ENCODE measurements around the gene NRG2.

DNA sequence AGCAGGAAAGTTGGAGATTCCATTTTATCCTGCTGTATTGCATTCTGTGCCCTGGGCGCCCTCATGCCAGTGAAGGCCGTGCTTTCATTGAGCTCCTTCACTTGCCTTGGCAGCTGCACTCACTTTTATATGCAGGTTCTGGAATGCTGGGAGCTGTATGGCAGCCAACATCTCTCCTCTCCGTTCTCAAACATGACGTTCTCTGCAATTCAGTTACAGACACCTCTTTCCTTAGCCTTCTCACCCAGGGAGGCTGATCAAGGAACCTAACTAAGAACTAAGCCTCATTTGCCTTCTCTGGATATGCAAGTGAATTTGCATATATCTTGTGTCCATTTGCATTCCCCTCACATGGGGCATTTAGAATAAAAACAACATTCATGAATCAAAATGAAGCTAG lies 41.4 kb upstream of the NRG2 start:
- TF ChIP-seq, protein P1, sequence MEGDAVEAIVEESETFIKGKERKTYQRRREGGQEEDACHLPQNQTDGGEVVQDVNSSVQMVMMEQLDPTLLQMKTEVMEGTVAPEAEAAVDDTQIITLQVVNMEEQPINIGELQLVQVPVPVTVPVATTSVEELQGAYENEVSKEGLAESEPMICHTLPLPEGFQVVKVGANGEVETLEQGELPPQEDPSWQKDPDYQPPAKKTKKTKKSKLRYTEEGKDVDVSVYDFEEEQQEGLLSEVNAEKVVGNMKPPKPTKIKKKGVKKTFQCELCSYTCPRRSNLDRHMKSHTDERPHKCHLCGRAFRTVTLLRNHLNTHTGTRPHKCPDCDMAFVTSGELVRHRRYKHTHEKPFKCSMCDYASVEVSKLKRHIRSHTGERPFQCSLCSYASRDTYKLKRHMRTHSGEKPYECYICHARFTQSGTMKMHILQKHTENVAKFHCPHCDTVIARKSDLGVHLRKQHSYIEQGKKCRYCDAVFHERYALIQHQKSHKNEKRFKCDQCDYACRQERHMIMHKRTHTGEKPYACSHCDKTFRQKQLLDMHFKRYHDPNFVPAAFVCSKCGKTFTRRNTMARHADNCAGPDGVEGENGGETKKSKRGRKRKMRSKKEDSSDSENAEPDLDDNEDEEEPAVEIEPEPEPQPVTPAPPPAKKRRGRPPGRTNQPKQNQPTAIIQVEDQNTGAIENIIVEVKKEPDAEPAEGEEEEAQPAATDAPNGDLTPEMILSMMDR (conservative IDR thresholded peaks at IDR 0.05; ENCODE audit: low read depth, low read length), result no peak
- TF ChIP-seq EZH2phosphoT487 (IDR thresholded peaks at IDR 0.05; ENCODE audit: borderline replicate concordance, low read length), result no peak
- TF ChIP-seq EZH2 (IDR thresholded peaks at IDR 0.05; ENCODE audit: low read length, unreplicated experiment), result no peak

Data from PC-3 (cell line).